Left colon (tissue), 2 donors: ENCODE measurements around the gene DOCK6. TPM values are rescaled to one million over a fixed set of nuclear protein-coding genes. Genes with fewer than 3 reads are reported as not detected.

Experiments
- ATAC-seq: fragments of 200-7000 bp; cut with Tn5 transposase; one replicate; pipeline ENCODE4 v1.9.1; 2020; ENCODE audit warnings: mild to moderate bottlenecking, moderate library complexity
- DNase-seq, 2 donors: peaks; one replicate each; pipeline ENCODE4 v3.0.0-alpha.2; 2020
- intact Hi-C, 2 donors: fragments of 100-400 bp; cut with DNase I in 1 of 2; cut with micrococcal nuclease in 1 of 2; formaldehyde crosslinking; loops; one replicate each; pipeline versions ENCODE4 v1.11.2 to v1.14.0; 2022; cut with DNase I, micrococcal nuclease
- long read RNA-seq: library from polyadenylated mRNA; unstranded; transcript quantifications from one replicate; pipeline ENCODE4 v2.0.0, GENCODE V29; 2021
- total RNA-seq, 2 donors: library from RNA; stranded (reverse); fragmentation: NEBNext Ultra II Directional; extraction: Animal tissue kit (Norgen Biotek cat#: 25700); gene quantifications; one replicate each; pipeline ENCODE4 v1.2.1, GENCODE V29; 2021
- donor health status: DM: no; HTN: no; CAD: no.
- donor health status: DM: yes; HTN: yes; CAD: no.

Gene DOCK6, protein sequence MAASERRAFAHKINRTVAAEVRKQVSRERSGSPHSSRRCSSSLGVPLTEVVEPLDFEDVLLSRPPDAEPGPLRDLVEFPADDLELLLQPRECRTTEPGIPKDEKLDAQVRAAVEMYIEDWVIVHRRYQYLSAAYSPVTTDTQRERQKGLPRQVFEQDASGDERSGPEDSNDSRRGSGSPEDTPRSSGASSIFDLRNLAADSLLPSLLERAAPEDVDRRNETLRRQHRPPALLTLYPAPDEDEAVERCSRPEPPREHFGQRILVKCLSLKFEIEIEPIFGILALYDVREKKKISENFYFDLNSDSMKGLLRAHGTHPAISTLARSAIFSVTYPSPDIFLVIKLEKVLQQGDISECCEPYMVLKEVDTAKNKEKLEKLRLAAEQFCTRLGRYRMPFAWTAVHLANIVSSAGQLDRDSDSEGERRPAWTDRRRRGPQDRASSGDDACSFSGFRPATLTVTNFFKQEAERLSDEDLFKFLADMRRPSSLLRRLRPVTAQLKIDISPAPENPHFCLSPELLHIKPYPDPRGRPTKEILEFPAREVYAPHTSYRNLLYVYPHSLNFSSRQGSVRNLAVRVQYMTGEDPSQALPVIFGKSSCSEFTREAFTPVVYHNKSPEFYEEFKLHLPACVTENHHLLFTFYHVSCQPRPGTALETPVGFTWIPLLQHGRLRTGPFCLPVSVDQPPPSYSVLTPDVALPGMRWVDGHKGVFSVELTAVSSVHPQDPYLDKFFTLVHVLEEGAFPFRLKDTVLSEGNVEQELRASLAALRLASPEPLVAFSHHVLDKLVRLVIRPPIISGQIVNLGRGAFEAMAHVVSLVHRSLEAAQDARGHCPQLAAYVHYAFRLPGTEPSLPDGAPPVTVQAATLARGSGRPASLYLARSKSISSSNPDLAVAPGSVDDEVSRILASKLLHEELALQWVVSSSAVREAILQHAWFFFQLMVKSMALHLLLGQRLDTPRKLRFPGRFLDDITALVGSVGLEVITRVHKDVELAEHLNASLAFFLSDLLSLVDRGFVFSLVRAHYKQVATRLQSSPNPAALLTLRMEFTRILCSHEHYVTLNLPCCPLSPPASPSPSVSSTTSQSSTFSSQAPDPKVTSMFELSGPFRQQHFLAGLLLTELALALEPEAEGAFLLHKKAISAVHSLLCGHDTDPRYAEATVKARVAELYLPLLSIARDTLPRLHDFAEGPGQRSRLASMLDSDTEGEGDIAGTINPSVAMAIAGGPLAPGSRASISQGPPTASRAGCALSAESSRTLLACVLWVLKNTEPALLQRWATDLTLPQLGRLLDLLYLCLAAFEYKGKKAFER (N-terminal part only)
- total RNA-seq: 10 to 100 TPM; 64.7 to 77.6 TPM
- long read RNA-seq, partial matches to known transcripts: 20 of 27 reads
- long read RNA-seq, other reads (novel, unspliced or antisense): 7 of 27 reads

- intact Hi-C loops: no loop called here
Observed at GRCh38 chr19:11261971-11262839, at the start of gene DOCK6. DOCK6 (minus strand) TSS chr19:11262524; CDS start chr19:11262440, 84 bp downstream.

DNA sequence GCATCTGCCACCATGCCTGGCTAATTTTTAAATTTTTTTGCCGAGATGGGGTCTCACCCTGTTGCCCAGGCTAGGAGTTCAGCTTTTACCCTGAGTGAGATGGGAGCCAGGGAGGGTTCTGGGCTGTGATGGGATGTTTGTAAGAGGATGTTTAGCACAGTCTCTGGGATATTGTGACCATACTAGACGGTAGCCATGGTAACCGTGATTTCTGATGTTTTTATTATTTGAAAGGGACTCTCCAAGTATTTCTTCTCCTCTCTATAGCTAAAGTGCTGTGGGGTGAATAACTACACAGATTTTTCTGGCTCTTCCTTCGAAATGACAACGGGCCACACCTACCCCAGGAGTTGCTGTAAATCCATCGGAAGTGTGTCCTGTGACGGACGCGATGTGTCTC lies 44.0 kb upstream of the DOCK6 start:
- ATAC-seq (no peak), DNase-seq (no peak)
- intact Hi-C loops: no loop called here

More at GRCh38 chr19:11261971-11262839, at the start of gene DOCK6:
- DNase-seq (peak; percentile 37 to 73), ATAC-seq (peak; percentile 29)

DNA sequence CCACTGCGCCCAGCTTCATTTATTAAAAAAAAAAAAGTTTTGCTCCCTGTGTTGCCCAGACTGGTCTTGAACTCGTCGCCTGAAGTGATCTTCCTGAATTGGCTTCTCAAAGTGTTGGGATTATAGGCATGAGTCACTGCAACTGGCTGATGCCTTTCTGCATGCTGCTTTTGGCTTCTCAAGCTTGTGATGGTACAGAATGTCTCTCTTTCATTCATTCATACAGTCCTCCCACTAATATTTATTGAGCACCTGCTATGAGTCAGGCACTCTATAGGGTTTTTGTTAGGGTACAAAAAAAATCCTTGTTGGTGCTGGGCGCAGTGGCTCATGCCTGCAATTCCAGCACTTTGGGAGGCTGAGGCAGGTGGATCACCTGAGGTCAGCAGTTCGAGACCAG lies 42.6 kb upstream of the DOCK6 start:
- intact Hi-C loops: no loop called here
- no peak for ATAC-seq

DNA sequence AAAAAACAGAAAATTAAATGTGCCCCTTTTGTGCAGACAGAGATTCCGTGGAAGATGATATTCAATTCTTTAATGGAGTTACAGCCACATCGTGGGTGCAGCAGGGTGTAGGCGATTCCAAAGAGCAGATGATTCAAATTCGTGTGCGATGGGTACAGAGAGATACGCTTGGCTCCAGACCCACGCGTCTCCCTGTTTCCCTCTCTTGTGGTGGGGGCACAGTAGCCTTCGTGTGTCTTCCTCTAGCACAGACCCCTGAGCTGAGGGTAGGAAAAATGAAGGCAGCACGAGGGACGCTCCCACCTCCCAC lies 38.4 kb upstream of the DOCK6 start:
- intact Hi-C loops: no loop called here
- no peak for DNase-seq
- ATAC-seq: no peak

More for the DNA sequence above, 42.6 kb upstream of the DOCK6 start:
- no peak for DNase-seq

DNA sequence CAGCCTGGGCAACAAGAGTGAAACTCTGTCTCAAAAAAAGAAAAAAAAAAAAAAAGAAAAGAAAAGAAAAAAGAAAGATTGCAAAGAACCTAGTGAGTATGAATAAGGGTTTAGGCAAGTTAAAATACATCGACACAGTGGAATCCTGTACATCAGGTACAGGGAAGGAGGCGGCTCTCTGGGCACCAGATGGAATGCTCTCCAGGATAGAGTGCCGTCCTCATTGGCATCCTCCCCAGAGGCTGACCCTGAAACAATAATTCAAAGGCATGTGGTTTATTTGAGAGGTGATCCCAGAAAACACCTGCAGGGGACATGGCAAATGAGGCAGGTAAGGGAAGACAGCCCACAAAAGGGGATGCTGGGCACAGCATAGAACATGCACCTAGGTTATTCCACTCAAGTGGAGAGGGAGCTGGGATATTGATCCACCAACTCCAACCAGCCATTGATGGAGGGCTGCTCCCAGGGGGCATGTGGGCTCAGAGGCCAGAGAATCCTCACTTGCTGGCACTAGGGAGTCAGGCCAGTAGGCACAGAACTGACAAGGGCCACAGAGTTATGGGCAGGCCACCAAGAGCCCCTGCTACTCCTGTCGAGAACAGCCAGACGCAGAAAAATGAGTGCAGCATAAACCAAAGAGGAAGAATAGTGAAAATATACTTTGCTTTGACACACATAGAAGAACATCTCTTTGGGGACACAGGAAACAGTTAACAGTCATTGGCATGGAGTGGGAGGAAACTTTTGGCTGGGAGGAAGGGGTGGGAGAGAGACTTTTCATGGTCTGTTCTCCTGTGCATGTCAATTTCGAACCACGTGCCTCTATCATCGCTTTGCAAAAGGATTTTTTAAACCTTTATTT lies 37.9 kb upstream of the DOCK6 start:
- intact Hi-C loops: loop anchor here (10.0 kb wide), 2 partner anchors 145 to 185 kb away; partner anchors contain the start of gene ELAVL3 (in 1 of the 2)
- DNase-seq: no peak
- ATAC-seq: no peak

GRCh38 chr19:11296264-11296663 lies 33.9 kb upstream of the DOCK6 start:
- intact Hi-C loops: loop anchor here (10.0 kb wide), 2 partner anchors 149 to 189 kb away; partner anchors contain the start of gene ELAVL3 (in 1 of the 2)

GRCh38 chr19:11295665-11296245 lies 33.4 kb upstream of the DOCK6 start, which contains the start of gene TSPAN16:
TSPAN16 (plus strand) TSS chr19:11296160; CDS start chr19:11296298, 138 bp downstream.
- intact Hi-C loops: loop anchor here (10.0 kb wide), 2 partner anchors 149 to 189 kb away; partner anchors contain the start of gene ELAVL3 (in 1 of the 2)
- peak; percentile 27 to 39 for DNase-seq
- ATAC-seq: peak; percentile 41

More at GRCh38 chr19:11296264-11296663, 33.9 kb upstream of the DOCK6 start:
- no peak for ATAC-seq
- no peak for DNase-seq

GRCh38 chr19:11295180-11295579 lies 32.9 kb upstream of the DOCK6 start:
- DNase-seq: no peak
- intact Hi-C loops: loop anchor here (10.0 kb wide), 2 partner anchors 150 to 190 kb away; partner anchors contain the start of gene ELAVL3 (in 1 of the 2)
- ATAC-seq: no peak

- peak; percentile 89 to 93 for DNase-seq
- intact Hi-C loops: loop anchor here (10.0 kb wide), 2 partner anchors 151 to 191 kb away; partner anchors contain the start of gene ELAVL3 (in 1 of the 2)
- ATAC-seq: peak; percentile 84
Observed at GRCh38 chr19:11293433-11294389, 31.4 kb upstream of the DOCK6 start.

- intact Hi-C loops: loop anchor here (10.0 kb wide), 2 partner anchors 153 to 193 kb away; partner anchors contain the start of gene ELAVL3 (in 1 of the 2)
- DNase-seq: no peak
- ATAC-seq: no peak
Observed at GRCh38 chr19:11291991-11292390, 29.7 kb upstream of the DOCK6 start.

DNA sequence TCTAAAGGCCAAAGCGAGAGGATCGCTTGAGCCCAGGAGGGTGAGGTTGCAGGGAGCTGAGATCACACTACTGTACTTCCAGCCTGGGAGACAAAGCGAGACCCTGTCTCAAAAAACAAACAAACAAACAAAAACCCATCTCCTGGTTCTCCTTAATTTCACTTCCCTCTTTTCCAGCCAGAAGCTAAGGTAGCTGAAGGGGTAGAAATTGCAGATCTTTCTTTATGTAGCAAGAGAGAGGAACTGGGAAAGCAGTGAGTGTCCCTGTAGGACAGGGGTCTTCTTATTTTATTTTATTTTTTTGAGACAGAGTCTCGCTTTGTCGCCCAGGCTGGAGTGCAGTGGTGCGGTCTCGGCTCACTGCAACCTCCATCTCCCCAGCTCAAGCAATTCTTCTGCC lies 29.1 kb upstream of the DOCK6 start:
- DNase-seq: no peak
- intact Hi-C loops: loop anchor here (10.0 kb wide), 2 partner anchors 153 to 193 kb away; partner anchors contain the start of gene ELAVL3 (in 1 of the 2)
- ATAC-seq: no peak

GRCh38 chr19:11290256-11290655 lies 27.9 kb upstream of the DOCK6 start:
- intact Hi-C loops: loop anchor here (10.0 kb wide), 2 partner anchors 155 to 195 kb away; partner anchors contain the start of gene ELAVL3 (in 1 of the 2)

DNA sequence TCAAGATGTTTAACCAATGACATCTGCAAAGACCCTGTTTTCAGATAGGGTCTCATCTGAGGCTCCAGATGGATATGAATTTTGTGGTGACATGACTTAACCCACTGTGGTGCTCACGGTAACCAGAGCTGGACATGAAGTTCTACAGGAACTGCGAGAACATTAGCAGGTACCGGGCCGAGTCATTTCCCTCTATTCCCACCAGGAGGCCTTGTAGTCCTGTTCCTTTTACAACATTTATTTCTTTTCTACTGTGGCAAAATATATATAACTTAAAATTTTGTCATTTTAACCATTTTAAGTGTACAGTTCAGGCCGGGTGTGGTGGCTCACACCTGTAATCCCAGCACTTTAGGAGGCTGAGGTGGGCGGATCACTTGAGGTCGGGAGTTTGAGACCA lies 26.0 kb upstream of the DOCK6 start:
- peak; percentile 46 for ATAC-seq
- DNase-seq: no peak
- intact Hi-C loops: no loop called here

More at GRCh38 chr19:11290256-11290655, 27.9 kb upstream of the DOCK6 start:
- DNase-seq (no peak), ATAC-seq (no peak)

DNA sequence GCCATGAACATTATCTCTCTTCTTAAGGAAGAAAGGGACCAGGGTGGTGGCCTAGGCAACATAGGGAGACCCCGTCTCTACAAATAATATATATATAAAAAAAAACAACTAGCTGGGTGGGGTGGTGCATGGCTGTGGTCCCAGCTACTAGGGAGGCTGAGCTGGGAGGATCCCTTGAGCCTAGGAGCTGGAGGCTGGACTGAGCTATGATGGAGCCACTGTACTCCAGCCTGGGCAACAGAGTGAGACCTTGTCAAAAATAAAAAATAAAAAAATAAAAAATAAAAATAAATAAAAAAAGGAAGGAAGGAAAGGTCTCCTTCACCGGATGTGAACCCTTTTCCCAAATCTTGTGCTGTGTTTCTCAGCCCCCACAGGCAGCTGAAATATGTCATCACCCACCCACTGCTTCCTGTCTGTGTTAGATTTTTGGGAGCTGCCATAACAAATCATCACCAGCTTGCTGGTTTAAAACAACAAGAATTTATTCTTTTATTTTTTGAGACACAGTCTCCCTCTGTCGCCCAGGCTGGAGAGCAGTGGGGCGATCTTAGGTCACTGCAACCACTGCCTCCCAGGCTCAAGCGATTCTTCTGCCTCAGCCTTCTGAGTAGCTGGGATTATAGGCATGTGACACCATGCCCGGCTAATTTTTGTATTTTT lies 24.1 kb upstream of the DOCK6 start:
- intact Hi-C loops: no loop called here
- ATAC-seq (no peak), DNase-seq (no peak)
